ENCODE measurements around the gene FNBP1L.

FNBP1L gene

GRCh38 chr1:93447481-93448291, at the start of gene FNBP1L:
Gene FNBP1L (plus strand): TSS chr1:93448118. CDS start chr1:93448282, 164 bp downstream.
- in situ Hi-C loops (cut with HindIII; ENCODE audit: low sequenced_read_pairs), result no loop called here

- in situ Hi-C loops (cut with HindIII; ENCODE audit: low sequenced_read_pairs), result no loop called here
These were observed 48.1 kb upstream of the FNBP1L start for GRCh38 chr1:93399781-93400180.

DNA sequence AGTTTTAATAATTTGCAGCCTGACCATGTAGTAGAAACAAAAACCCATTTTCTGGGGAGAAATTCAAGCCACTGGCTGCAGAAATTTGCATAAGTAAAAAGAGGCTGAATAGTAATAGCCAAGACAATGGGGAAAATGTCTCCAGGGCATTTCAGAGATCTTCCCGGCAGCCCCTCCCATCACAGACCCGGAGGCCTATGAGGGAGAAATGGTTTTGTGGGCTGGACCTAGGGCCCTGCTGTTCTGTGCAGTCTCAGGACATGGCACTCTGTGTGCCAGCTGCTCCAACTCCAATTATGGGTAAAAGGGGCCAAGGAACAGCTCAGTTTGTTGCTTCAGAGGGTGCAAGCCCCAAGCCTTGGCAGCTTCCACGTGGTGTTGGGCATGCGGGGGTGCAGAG, 39.7 kb upstream of the FNBP1L start:
- in situ Hi-C loops (cut with HindIII; ENCODE audit: low sequenced_read_pairs), result no loop called here

GRCh38 chr1:93411000-93411399, 36.9 kb upstream of the FNBP1L start:
- in situ Hi-C loops (cut with HindIII; ENCODE audit: low sequenced_read_pairs), result no loop called here

GRCh38 chr1:93414749-93415148, 33.2 kb upstream of the FNBP1L start:
- in situ Hi-C loops (cut with HindIII; ENCODE audit: low sequenced_read_pairs), result no loop called here

GRCh38 chr1:93415296-93415695, 32.6 kb upstream of the FNBP1L start:
- in situ Hi-C loops (cut with HindIII; ENCODE audit: low sequenced_read_pairs), result no loop called here

DNA sequence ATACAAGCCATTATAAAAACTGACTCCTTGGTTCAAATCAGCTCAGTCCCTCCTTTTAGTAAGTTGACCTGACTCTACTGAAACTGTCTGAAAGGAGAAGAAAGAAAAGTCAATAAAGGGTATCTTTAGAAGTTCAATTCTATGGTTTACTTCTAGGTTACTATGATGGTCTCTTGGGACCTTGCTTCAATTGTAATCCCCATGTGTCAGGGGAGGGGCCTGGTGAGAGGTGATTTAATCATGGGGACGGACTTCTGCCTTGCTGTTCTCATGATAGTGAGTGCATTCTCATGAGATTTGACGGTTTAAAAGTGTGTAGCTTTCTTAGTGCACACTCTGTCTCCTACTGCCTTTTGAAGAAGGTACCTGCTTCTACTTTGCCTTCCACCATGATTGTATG, 31.7 kb upstream of the FNBP1L start:
- in situ Hi-C loops (cut with HindIII; ENCODE audit: low sequenced_read_pairs), result no loop called here

DNA sequence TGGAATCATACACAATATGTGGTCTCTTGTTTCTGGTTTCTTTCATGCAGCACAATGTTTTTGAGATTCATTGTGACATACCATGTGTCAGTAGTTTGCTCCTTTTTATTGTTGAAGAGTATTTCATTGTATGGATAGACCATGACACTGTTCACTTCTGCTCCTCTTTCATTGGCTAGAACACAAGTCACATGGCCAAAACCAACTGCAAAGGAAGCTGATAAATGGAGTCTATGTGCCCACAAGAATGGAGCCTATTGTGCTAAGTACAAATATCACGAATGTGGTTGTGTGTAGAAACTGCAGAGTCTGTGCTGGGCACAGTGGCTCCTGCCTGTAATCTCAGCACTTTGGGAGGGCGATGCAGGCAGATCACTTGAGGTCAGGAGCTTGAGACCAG, 28.6 kb upstream of the FNBP1L start:
- in situ Hi-C loops (cut with HindIII; ENCODE audit: low sequenced_read_pairs), result no loop called here

- in situ Hi-C loops (cut with HindIII; ENCODE audit: low sequenced_read_pairs), result no loop called here
These were observed 27.5 kb upstream of the FNBP1L start for GRCh38 chr1:93420400-93420799.

DNA sequence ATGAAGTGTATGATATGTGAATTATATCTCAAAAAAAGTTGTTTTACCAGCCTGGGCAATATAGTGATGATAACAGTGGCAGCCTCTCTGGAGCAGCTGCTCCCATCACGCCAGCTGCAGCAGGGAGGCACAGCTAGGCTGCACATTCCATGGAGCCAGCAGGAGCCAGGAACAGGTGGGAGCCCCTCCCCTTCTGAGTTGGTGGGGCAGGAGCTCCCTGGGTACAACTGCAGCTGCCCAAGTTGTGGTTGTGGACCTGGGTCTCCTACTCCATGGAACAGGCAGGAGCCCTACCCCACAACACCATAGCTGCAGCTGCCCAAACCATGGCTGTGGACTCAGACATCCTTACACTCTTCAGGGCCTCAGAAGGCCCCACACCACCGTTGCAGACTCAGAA, 21.7 kb upstream of the FNBP1L start:
- in situ Hi-C loops (cut with HindIII; ENCODE audit: low sequenced_read_pairs), result no loop called here

DNA sequence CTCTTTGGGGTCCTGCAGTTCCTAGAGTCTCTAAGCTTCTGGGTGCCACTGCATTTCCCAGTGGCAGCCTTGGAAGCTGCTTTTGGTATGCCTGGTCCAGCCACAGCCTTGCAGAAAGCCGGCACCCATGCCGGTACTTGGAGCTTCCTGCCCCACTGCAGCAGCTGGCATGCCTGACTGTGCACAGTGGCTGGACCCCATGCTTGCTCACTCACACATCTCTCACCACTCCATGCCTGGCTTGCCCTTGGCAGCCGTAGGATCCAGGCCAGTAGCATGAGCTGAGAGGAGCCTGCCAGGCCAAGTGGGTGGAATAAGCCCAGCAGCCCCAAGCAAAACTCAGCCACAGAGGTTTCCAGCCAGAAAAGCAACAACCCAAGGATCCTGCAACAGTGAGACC, 20.3 kb upstream of the FNBP1L start:
- in situ Hi-C loops (cut with HindIII; ENCODE audit: low sequenced_read_pairs), result no loop called here

DNA sequence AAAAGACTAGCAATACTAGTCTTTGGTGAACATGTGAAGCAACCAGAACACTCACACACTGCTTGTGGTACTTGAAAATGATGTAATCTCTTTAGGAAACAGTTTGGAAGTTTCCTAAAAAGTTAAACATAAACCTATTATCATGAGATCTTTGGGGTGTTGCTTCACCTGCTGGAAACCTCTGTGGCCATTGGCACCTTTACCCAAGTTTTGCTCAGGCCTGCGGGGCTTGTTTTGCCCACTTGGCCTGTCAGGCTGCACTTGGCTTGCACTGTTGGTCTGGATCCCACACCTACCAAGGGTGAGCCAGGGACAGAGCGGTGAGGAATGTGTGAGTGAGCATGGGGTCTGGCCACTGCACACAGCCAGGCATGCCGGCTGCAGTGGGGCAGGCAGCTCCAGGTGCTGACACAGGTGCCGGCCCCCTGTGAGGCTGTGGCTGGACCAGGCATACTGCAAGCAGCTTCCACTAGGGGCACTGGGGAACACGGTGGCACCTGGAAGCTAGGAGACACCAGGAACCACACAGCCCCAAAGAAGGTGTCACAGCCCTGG, 14.4 kb upstream of the FNBP1L start:
- in situ Hi-C loops (cut with HindIII; ENCODE audit: low sequenced_read_pairs), result no loop called here

DNA sequence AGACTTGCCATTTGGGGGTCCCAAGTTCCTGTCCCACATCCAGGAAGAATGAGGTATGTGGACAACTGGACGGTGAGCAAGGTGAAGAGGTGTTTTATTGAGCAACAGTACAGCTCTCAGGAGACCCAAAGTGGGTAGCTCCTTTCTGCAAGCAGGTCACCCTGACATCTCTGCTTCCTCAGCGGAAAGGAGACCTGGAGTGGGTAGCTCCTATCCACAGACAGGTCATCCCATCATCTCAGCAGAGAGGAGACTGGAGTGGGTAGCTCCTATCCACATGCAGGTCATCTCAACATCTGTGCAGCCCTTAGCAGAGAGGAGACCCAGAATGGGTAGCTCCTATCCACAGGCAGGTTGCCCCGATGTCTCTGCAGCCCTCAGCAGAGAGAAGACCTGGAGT, 13.8 kb upstream of the FNBP1L start:
- in situ Hi-C loops (cut with HindIII; ENCODE audit: low sequenced_read_pairs), result no loop called here

- in situ Hi-C loops (cut with HindIII; ENCODE audit: low sequenced_read_pairs), result no loop called here
These were observed 12.9 kb upstream of the FNBP1L start for GRCh38 chr1:93434987-93435386.

DNA sequence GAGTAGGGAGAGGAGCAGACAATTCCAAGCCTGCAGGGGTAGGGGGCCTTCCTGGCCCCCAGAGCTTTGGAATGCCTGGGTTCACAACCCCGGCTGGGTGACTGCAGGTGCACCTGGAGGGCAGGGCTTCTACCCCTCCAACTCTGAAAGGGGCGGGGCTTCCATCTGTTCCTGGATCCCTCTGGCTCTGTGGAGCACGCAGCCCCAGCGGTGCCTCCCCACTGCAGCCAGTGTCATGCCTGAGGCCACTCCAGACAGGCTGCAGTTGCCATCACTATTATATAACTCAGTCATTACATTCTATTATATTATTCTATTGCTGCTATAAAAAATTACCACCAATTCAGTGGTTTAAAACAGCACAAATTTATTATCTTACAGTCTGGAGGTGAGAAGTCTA, 12.5 kb upstream of the FNBP1L start:
- in situ Hi-C loops (cut with HindIII; ENCODE audit: low sequenced_read_pairs), result no loop called here

DNA sequence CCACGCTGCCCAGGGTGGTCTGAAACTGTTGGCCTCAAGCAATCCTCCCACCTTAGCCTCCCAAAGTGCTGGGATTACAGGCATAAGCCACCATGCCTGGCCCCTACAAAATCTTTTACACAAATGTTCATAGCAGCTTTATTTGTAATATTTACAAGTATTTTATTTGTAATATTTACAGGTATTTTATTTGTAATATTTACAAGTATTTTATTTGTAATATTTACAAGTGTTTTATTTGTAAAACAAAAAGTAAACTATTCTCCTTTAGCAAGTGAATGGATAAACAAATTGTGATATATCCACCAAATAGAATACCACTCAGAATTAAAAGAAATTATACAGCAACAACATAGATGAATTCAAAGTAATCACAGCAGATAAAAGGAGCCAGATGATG, 11.4 kb upstream of the FNBP1L start:
- in situ Hi-C loops (cut with HindIII; ENCODE audit: low sequenced_read_pairs), result no loop called here

GRCh38 chr1:93437976-93438605, 9.8 kb upstream of the FNBP1L start:
- in situ Hi-C loops (cut with HindIII; ENCODE audit: low sequenced_read_pairs), result no loop called here

GRCh38 chr1:93438716-93439115, 9.2 kb upstream of the FNBP1L start:
- in situ Hi-C loops (cut with HindIII; ENCODE audit: low sequenced_read_pairs), result no loop called here

DNA sequence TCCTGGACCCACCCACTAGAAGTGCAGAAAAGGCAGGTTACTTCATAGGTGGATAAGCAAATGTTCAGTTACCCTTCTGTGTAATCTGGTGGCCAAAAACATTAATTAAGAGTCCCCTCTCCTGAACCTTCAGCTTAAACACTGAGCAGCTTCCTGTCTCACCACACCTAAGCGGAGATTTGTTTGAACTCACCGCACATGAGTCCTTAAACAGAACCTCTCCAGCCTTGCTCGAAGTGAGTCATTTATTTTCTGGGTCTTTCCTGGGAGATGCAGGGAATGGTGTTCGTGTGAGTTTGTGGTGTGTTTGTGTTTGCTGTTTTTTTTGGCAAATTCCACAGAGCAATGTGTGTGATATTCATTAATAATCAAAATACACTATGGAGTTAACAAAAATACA, 7.6 kb upstream of the FNBP1L start:
- in situ Hi-C loops (cut with HindIII; ENCODE audit: low sequenced_read_pairs), result no loop called here

- in situ Hi-C loops (cut with HindIII; ENCODE audit: low sequenced_read_pairs), result no loop called here
These were observed 7.2 kb upstream of the FNBP1L start for GRCh38 chr1:93440706-93441105.

DNA sequence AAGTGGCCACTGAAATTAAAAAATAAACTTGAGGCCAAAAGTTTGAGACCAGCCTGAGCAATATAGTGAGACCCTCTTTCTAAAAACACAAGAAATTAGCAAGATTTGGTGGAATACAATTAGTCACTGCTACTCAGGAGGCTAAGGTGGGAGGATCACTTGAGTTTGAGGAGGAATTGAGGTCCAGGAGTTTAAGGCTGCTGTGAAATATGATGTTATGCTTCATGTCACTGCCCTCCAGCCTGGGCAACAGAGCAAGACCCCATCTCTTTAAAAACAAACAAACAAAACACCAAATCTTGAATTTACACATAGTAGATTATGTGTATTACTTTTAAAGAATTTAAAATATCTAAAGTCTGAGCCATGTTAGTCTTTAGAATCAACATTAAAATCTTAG, 6.3 kb upstream of the FNBP1L start:
- in situ Hi-C loops (cut with HindIII; ENCODE audit: low sequenced_read_pairs), result no loop called here

DNA sequence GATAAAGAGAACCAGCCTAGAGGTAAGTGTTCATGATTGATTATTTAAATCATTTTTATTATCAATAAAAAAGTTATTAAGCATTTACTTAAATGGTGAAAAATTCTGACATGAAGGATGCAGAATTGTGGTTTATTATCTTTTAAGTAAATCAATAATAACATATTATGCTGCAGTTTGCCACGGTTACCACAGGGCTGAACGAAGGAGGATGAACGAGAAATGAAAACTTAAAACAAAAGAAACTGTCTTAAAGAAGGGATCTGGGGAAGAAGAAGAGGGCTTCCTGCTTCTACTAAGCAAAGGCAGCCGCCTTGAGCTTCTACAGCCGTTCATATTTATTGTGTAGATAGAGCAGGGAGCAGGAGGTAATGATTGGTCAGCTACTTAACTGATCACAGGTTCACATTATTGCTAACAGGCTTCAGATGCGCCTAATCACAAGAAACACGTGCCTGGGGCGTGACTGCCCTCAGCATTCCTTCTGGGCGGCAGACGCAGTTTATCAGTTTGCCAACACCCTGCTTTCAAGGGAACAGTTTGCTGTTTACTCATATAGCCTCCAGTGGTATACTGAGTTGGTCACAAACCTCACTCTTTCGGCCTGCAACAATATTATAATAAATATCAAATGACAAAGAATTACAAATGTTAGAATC, 5.8 kb upstream of the FNBP1L start:
- in situ Hi-C loops (cut with HindIII; ENCODE audit: low sequenced_read_pairs), result no loop called here

Measured in DLD1 (cell line).